Spinal cord (tissue), 10 donors: Measurements from ENCODE around the gene SPOCK3. TPM values are rescaled to one million over a fixed set of nuclear protein-coding genes. Genes with fewer than 3 reads are reported as not detected.
"Not testable (repeated sequence)": the region's sequence is repeated elsewhere in the genome, so short reads cannot be mapped to it uniquely, and the experiment has no call there.

ENCODE experiments used
- DNase-seq, 6 donors: peaks; one replicate each; pipeline versions ENCODE4 v3.0.0 to v3.0.0-alpha.2; 2013 to 2015; ENCODE audit warnings: low spot score in 6 of 6, low read depth in 4 of 6
- H3K27ac ChIP-seq: one replicate; pipeline ENCODE4 v1.5.1; 2013; ENCODE audit warnings: low read depth, low read length, control low read depth
- H3K27me3 ChIP-seq: one replicate; pipeline ENCODE4 v1.6.1; 2013; ENCODE audit warnings: low read length; ENCODE audit not compliant: control insufficient read depth, insufficient read depth
- H3K36me3 ChIP-seq: one replicate; pipeline ENCODE4 v1.6.1; 2013; ENCODE audit warnings: low read length; ENCODE audit not compliant: control insufficient read depth, insufficient read depth
- H3K4me1 ChIP-seq: one replicate; pipeline ENCODE4 v1.6.1; 2013; ENCODE audit warnings: low read length; ENCODE audit not compliant: control insufficient read depth, insufficient read depth
- H3K4me3 ChIP-seq: one replicate; pipeline ENCODE4 v1.5.1; 2013; ENCODE audit warnings: low read depth, low read length, control low read depth
- H3K9me3 ChIP-seq: one replicate; pipeline ENCODE4 v1.6.1; 2013; ENCODE audit warnings: low read length; ENCODE audit not compliant: control insufficient read depth, insufficient read depth
- WGBS: methylation state at CpG from one replicate; pipeline ENCODE4 v1.1.5; 2013; ENCODE audit warnings: missing lambda C conversion rate; ENCODE audit not compliant: insufficient coverage; 5-methylcytosine and 5-hydroxymethylcytosine counted together
- polyA plus RNA-seq, 2 donors: library from polyadenylated mRNA; unstranded; fragments of 120-200 nt; gene quantifications; one replicate each; pipeline ENCODE4 v1.2.1, GENCODE V29; 2013; ENCODE audit not compliant: insufficient read length in 2 of 2
- total RNA-seq, 2 donors: library from RNA; depleted of rRNA in 1 of 2; stranded (reverse); fragments of 120-200 nt in 1 of 2; fragments of >200 nt in 1 of 2; gene quantifications; one replicate each; pipeline versions ENCODE4 v1.2.3 to v1.2.4, GENCODE V29; 2013 to 2014
- donor health status: healthy.

SPOCK3 gene
- total and polyA plus RNA-seq, 4 donors = 21.3 to 139 (median 86.1) TPM

GRCh38 chr4:166996216-166996615 lies 238.1 kb downstream of the SPOCK3 start:
- H3K27me3 ChIP-seq = no peaks in the 10 kb centered on the region
- H3K27ac ChIP-seq = no peak overlapping the region
- DNase-seq = peak in 2 of 6 donors; percentile 38 to 45
- H3K4me3 ChIP-seq = no peak overlapping the region
- WGBS = no CpG with 5 or more reads among the region's 1 CpG
- no peaks in the 10 kb centered on the region for H3K36me3 ChIP-seq
- H3K9me3 ChIP-seq = no peaks in the 10 kb centered on the region
- no peaks in the 10 kb centered on the region for H3K4me1 ChIP-seq

DNA sequence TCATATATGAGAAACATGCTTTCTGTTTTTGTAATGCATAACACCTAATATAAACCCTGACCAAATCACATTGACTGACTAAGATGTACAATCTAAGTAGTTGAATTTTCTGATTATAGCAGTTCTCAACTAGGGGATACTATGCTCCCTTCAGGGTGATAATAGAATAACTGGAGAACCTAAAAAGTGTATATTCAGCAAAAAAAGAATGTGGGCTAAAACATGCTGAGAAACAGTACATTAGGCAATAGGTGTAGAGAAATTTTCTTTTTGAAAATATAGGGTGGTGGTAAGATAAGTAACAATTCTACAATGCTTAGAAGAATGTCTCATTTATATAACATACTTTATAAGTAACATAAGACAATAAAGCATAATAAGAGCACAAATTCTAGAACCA lies 239.6 kb downstream of the SPOCK3 start:
- H3K27ac ChIP-seq = no peak overlapping the region
- H3K36me3 ChIP-seq = no peaks in the 10 kb centered on the region
- no peaks in the 10 kb centered on the region for H3K9me3 ChIP-seq
- DNase-seq = no peak
- H3K4me1 ChIP-seq = no peaks in the 10 kb centered on the region
- H3K27me3 ChIP-seq = no peaks in the 10 kb centered on the region
- H3K4me3 ChIP-seq = no peak overlapping the region

DNA sequence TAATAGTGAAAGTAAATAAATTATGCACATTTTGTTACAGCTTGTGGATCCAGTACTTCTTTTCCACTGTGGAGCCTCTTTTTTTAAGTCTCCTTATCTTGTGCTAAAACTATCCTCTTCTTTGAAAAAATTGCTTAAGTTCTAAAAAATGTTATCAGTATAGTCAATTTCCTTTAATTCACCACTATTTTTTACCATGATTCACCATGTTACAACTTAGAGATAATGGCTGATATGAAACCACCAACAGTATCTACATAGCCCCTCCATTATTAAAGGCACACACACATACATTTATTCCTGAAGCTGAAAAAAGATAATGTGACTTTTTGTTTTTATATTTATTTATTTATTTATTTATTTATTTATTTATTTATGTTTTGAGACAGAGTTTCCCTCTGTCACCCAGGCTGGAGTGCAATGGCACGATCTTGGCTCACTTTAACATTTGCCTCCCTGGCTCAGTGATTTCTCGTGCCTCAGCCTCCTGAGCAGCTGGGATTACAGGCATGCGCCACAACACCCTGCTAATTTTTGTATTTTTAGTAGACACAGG lies 243.2 kb downstream of the SPOCK3 start:
- H3K27ac ChIP-seq = no peak overlapping the region
- 93% methylated on average over 3 of the region's 3 CpGs for WGBS

GRCh38 chr4:166989886-166990285 lies 244.4 kb downstream of the SPOCK3 start:
- no peak for DNase-seq
- no peak overlapping the region for H3K4me3 ChIP-seq
- no peaks in the 10 kb centered on the region for H3K27me3 ChIP-seq
- H3K27ac ChIP-seq = no peak overlapping the region
- H3K36me3 ChIP-seq = no peaks in the 10 kb centered on the region
- no CpG with 5 or more reads among the region's 1 CpG for WGBS
- no peaks in the 10 kb centered on the region for H3K4me1 ChIP-seq
- no peaks in the 10 kb centered on the region for H3K9me3 ChIP-seq

More for the DNA sequence above, 243.2 kb downstream of the SPOCK3 start:
- DNase-seq = no peak
- Histone ChIP-seq H3K4me3 (no peak overlapping the region), H3K4me1 (no peaks in the 10 kb centered on the region), H3K9me3 (no peaks in the 10 kb centered on the region), H3K27me3 (no peaks in the 10 kb centered on the region), H3K36me3 (no peaks in the 10 kb centered on the region)

DNA sequence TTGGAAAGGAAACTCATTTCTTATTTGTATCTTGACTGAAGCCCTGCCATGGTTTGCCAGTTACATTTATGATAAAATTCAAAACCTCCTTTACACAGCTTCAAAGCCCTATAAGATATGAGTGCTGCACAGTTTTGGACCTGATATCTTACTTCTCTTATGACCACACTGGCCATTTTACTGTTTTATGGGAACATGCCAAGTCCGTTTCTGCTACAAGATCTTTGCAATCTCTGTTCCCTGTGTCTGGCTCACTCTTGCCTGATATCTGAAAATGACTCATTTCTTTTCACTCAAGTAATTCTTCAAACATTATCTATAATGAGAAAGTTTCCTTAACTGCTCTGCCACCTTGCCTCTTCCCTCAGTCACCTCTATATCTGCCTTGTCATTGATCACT lies 247.3 kb downstream of the SPOCK3 start:
- no peaks in the 10 kb centered on the region for H3K9me3 ChIP-seq
- DNase-seq = no peak
- peaks cover under 1% of the 10 kb centered on the region for H3K36me3 ChIP-seq
- 92% methylated on average over 1 of the region's 1 CpG for WGBS
- H3K27me3 ChIP-seq = no peaks in the 10 kb centered on the region
- H3K27ac ChIP-seq = no peak overlapping the region
- H3K4me3 ChIP-seq = no peak overlapping the region
- no peaks in the 10 kb centered on the region for H3K4me1 ChIP-seq

- Histone ChIP-seq H3K4me3 (no peak overlapping the region), H3K27me3 (no peaks in the 10 kb centered on the region), H3K27ac (no peak overlapping the region), H3K9me3 (no peaks in the 10 kb centered on the region), H3K4me1 (no peaks in the 10 kb centered on the region), H3K36me3 (peaks cover 3% of the 10 kb centered on the region)
- 93% methylated on average over 3 of the region's 5 CpGs for WGBS
- DNase-seq = no peak
Observed at GRCh38 chr4:166981847-166982246, 252.4 kb downstream of the SPOCK3 start.

- no peak for DNase-seq
- WGBS = 91% methylated on average over 3 of the region's 3 CpGs
- H3K4me3 ChIP-seq = no peak overlapping the region
- H3K9me3 ChIP-seq = no peaks in the 10 kb centered on the region
- H3K27ac ChIP-seq = no peak overlapping the region
- no peaks in the 10 kb centered on the region for H3K4me1 ChIP-seq
- H3K27me3 ChIP-seq = no peaks in the 10 kb centered on the region
- H3K36me3 ChIP-seq = peaks cover 3% of the 10 kb centered on the region
Observed at GRCh38 chr4:166980419-166980818, 253.9 kb downstream of the SPOCK3 start.

DNA sequence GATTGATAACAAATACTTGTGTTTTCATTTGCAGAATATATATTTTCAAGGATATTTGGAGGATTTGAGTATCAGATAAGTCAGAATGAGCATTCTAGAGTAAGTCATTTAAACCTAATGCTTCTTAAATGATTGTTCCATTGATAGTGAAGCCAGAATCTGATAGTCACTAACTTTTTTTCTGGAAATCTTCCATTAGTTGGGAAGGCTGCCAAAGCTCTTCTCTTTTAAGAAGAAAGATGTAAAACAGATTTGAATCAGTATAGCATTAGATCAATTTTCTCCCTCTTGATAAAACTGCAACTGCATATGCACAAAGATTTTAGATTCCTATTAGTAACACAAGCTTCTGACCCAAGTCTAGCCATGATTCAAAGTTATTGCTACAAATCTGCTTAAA lies 256.7 kb downstream of the SPOCK3 start:
- peak in 1 of 6 donors; percentile 34 for DNase-seq
- no peak overlapping the region for H3K27ac ChIP-seq
- no peaks in the 10 kb centered on the region for H3K9me3 ChIP-seq
- H3K4me3 ChIP-seq = no peak overlapping the region
- no peaks in the 10 kb centered on the region for H3K4me1 ChIP-seq
- H3K27me3 ChIP-seq = no peaks in the 10 kb centered on the region
- peaks cover 3% of the 10 kb centered on the region for H3K36me3 ChIP-seq

DNA sequence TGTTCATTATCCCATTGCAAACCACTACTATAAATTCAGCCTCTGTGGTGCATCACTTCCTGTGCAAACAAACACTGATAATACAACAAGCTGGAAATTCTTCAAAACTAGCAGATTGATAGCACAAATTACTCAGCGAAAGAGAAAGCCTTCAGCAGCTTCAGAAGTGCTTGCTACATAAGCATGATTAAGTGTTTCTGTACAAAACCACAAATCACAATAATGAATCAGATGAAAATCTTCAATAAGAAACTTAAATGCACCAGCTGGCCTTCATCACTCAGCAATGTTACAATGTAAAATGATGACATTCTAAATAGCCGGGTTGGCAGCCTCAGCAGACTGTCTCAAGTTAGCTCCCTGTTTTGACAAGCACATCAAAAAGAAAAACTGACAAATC lies 262.2 kb downstream of the SPOCK3 start:
- WGBS = no CpG with 5 or more reads among the region's 2 CpGs
- DNase-seq = peak in 2 of 6 donors; percentile 19 to 58
- no peak overlapping the region for H3K4me3 ChIP-seq
- no peaks in the 10 kb centered on the region for H3K36me3 ChIP-seq
- no peak overlapping the region for H3K27ac ChIP-seq
- peaks cover 2% of the 10 kb centered on the region for H3K9me3 ChIP-seq
- no peaks in the 10 kb centered on the region for H3K27me3 ChIP-seq
- H3K4me1 ChIP-seq = no peaks in the 10 kb centered on the region

DNA sequence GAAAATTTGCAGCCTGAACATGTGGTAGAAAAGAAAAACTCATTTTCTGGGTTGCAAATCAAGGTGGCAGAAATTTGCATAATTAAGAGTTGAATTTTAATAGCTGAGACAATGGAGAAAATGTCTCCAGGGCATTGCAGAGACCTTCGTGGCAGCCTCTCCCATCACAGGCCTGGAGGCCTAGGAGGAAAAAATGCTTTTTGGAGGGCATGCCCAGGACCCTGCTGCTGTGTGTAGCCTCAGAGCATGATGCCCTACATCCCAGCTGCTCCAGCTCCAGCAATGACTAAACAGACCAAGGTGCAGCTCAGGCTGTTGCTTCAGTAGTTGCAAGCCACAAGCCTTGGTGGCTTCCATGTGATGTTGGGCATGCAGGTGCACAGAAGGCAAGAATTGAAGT lies 266.1 kb downstream of the SPOCK3 start:
- no CpG with 5 or more reads among the region's 1 CpG for WGBS
- H3K4me1 ChIP-seq, H3K4me3 ChIP-seq, DNase-seq, H3K27ac ChIP-seq, H3K27me3 ChIP-seq, H3K36me3 ChIP-seq, H3K9me3 ChIP-seq: not testable (repeated sequence)
